ENCODE data around the gene HELZ2. TPM values are rescaled to one million over a fixed set of nuclear protein-coding genes. Genes with fewer than 3 reads are reported as not detected.

The HELZ2 gene
- total and polyA plus RNA-seq, 7 experiments from 2014 or later: 3.8 to 102 (median 24.9) TPM

- Mint-ChIP-seq H3K27ac (no peak overlapping the region), H3K4me1 (peaks cover 0 to 18% (median 6%) of the 10 kb centered on the region in 7 donors), H3K9me3 (peaks cover 0 to 10% (median 1%) of the 10 kb centered on the region in 11 donors), H3K4me3 (no peak overlapping the region), H3K36me3 (peaks cover 0 to 25% (median 9%) of the 10 kb centered on the region in 5 donors), H3K27me3 (no peaks in the 10 kb centered on the region)
- DNase-seq (peak in 1 of 9 donors; percentile 24), ATAC-seq (no peak)
- Histone ChIP-seq H3K27me3 (ENCODE audit: control insufficient read depth in 2 of 2, insufficient read depth in 2 of 2, low read length in 2 of 2) (no peaks in the 10 kb centered on the region), H3K4me3 (ENCODE audit: low read length) (no peak overlapping the region), H3K4me1 (ENCODE audit: control insufficient read depth in 2 of 2, insufficient read depth in 2 of 2, low read length in 2 of 2) (peaks cover 11 to 14% of the 10 kb centered on the region in 2 donors), H3K27ac (ENCODE audit: low read depth, low read length) (no peak overlapping the region), H3K36me3 (ENCODE audit: control insufficient read depth in 2 of 3, insufficient read depth in 3 of 3, low read length in 3 of 3) (peaks cover 0 to 18% (median 8%) of the 10 kb centered on the region in 3 experiments), H3K9me3 (ENCODE audit: control insufficient read depth in 2 of 3, low read length in 3 of 3) (peaks cover 0 to 9% (median 0%) of the 10 kb centered on the region in 3 experiments)
- POLR2A ChIA-PET: interaction anchor here (0.6 kb wide), 1 partner anchor 246 kb away, joined by 5 read pairs; no protein-coding TSS in a partner anchor
- CTCF ChIA-PET: interaction anchor here (0.7 kb wide), 1 partner anchor 531 kb away, joined by 3 read pairs; no protein-coding TSS in a partner anchor
- intact Hi-C loops (cut with micrococcal nuclease): no loop called here
Measured at GRCh38 chr20:63525971-63526370, 48.1 kb downstream of the HELZ2 start.

DNA sequence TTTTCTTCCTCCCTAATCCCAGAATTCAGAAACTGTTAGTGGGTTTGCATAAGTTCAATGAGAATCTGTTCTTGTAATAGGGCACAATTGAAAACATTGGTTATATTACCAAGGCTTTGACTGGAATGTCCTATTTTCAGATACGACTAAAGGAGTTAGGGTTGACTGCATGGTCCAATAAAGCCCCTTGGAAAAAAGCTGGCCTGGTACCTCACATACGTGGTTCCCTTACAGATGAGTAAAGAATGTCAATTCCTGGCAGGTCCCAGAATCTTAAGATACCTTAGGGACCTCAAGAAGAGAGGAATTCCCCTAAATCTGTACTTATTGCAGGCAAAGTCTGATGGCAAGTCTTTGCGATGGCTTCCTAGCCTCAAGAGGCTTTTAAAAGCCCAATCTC, 48.9 kb downstream of the HELZ2 start:
- H3K4me3 Mint-ChIP-seq: peak overlapping the region in 5 of 10 donors; percentile 3 to 64 (median 17)
- Histone ChIP-seq H3K36me3 (ENCODE audit: control insufficient read depth in 2 of 3, insufficient read depth in 3 of 3, low read length in 3 of 3) (peaks cover 0 to 18% (median 8%) of the 10 kb centered on the region in 3 experiments), H3K9me3 (ENCODE audit: control insufficient read depth in 2 of 3, low read length in 3 of 3) (peaks cover 0 to 9% (median 0%) of the 10 kb centered on the region in 3 experiments), H3K27me3 (ENCODE audit: control insufficient read depth in 2 of 2, insufficient read depth in 2 of 2, low read length in 2 of 2) (no peaks in the 10 kb centered on the region), H3K27ac (ENCODE audit: low read depth, low read length) (no peak overlapping the region), H3K4me1 (ENCODE audit: control insufficient read depth in 2 of 2, insufficient read depth in 2 of 2, low read length in 2 of 2) (peaks cover 11 to 14% of the 10 kb centered on the region in 2 donors), H3K4me3 (ENCODE audit: low read length) (no peak overlapping the region)
- H3K9me3 Mint-ChIP-seq: peaks cover 0 to 10% (median 1%) of the 10 kb centered on the region in 11 donors
- H3K4me1 Mint-ChIP-seq: peaks cover 0 to 18% (median 6%) of the 10 kb centered on the region in 7 donors
- H3K36me3 Mint-ChIP-seq: peaks cover 0 to 25% (median 9%) of the 10 kb centered on the region in 5 donors
- no peaks in the 10 kb centered on the region for H3K27me3 Mint-ChIP-seq
- intact Hi-C loops (cut with micrococcal nuclease): no loop called here
- peak in 1 of 9 donors; percentile 21 for DNase-seq
- POLR2A ChIA-PET: interaction anchor here (5.5 kb wide), 1 partner anchor 12 kb away, joined by 89 read pairs; the partner anchor contains the start of gene PTK6
- peak overlapping the region in 3 of 9 donors; percentile 48 to 64 (median 57) for H3K27ac Mint-ChIP-seq
- CTCF ChIA-PET: interaction anchor here (0.7 to 0.8 kb wide), 2 partner anchors 532 to 873 kb away, joined by 3 to 4 read pairs; no protein-coding TSS in a partner anchor
- no peak for ATAC-seq

Other genes with a start within 250 kb of the HELZ2 start
- gene CHRNA4, start 212.9 kb downstream of the HELZ2 start, total RNA-seq: not detected
- gene CHRNA4, start 212.9 kb downstream of the HELZ2 start, polyA plus RNA-seq: not detected
- gene KCNQ2, start 101.6 kb downstream of the HELZ2 start, total RNA-seq: under 1 TPM in 3 of 5 experiments, not detected in 2; 0.27 to 0.72 (median 0.30) TPM
- not detected for gene KCNQ2, start 101.6 kb downstream of the HELZ2 start, polyA plus RNA-seq
- 1 to 10 TPM in 2 of 5 experiments, under 1 TPM in 2, not detected in 1; 0.11 to 1.5 (median 0.92) TPM for gene EEF1A2, start 75.2 kb downstream of the HELZ2 start, total RNA-seq
- gene EEF1A2, start 75.2 kb downstream of the HELZ2 start, polyA plus RNA-seq: under 1 TPM in 1 of 2 donors, not detected in 1; 0.08 TPM
- 100 to 1,000 TPM; 138 to 225 (median 184) TPM for gene PPDPF, start 53.5 kb downstream of the HELZ2 start, total RNA-seq
- gene PPDPF, start 53.5 kb downstream of the HELZ2 start, polyA plus RNA-seq: 10 to 100 TPM; 67.7 to 83.1 TPM
- under 1 TPM in 4 of 5 experiments, not detected in 1; 0.19 to 0.96 (median 0.62) TPM for gene PTK6, start 36.9 kb downstream of the HELZ2 start, total RNA-seq
- under 1 TPM; 0.07 to 0.38 TPM for gene PTK6, start 36.9 kb downstream of the HELZ2 start, polyA plus RNA-seq
- under 1 TPM in 1 of 5 experiments, not detected in 4; 0.24 TPM for gene SRMS, start 26.5 kb downstream of the HELZ2 start, total RNA-seq
- not detected for gene SRMS, start 26.5 kb downstream of the HELZ2 start, polyA plus RNA-seq
- 1 to 10 TPM in 1 of 5 experiments, under 1 TPM in 4; 0.30 to 1.2 (median 0.32) TPM for gene FNDC11, start 20.1 kb downstream of the HELZ2 start, total RNA-seq
- gene FNDC11, start 20.1 kb downstream of the HELZ2 start, polyA plus RNA-seq: under 1 TPM; 0.22 to 0.90 TPM
- 10 to 100 TPM; 17.4 to 30.2 (median 24.6) TPM for gene GMEB2, start 52.9 kb upstream of the HELZ2 start, total RNA-seq
- gene GMEB2, start 52.9 kb upstream of the HELZ2 start, polyA plus RNA-seq: 10 to 100 TPM; 11.0 to 21.9 TPM
- gene STMN3, start 79.2 kb upstream of the HELZ2 start, total RNA-seq: 100 to 1,000 TPM in 2 of 5 experiments, 10 to 100 TPM in 3; 34.2 to 122 (median 70.3) TPM
- gene STMN3, start 79.2 kb upstream of the HELZ2 start, polyA plus RNA-seq: 10 to 100 TPM; 33.5 to 37.0 TPM
- gene RTEL1, start 84.1 kb upstream of the HELZ2 start, total RNA-seq: 10 to 100 TPM; 28.4 to 47.2 (median 32.4) TPM
- 1 to 10 TPM; 1.9 to 8.6 TPM for gene RTEL1, start 84.1 kb upstream of the HELZ2 start, polyA plus RNA-seq
- gene TNFRSF6B, start 122.4 kb upstream of the HELZ2 start, total RNA-seq: under 1 TPM in 1 of 5 experiments, not detected in 4; 0.74 TPM
- under 1 TPM in 1 of 2 donors, not detected in 1; 0.22 TPM for gene TNFRSF6B, start 122.4 kb upstream of the HELZ2 start, polyA plus RNA-seq
- gene ARFRP1, start 133.7 kb upstream of the HELZ2 start, total RNA-seq: 10 to 100 TPM; 55.4 to 92.1 (median 66.2) TPM
- gene ARFRP1, start 133.7 kb upstream of the HELZ2 start, polyA plus RNA-seq: 100 to 1,000 TPM in 1 of 2 donors, 10 to 100 TPM in 1; 89.1 to 108 TPM
- 10 to 100 TPM; 42.9 to 49.9 (median 45.4) TPM for gene ZGPAT, start 133.8 kb upstream of the HELZ2 start, total RNA-seq
- 10 to 100 TPM; 47.5 to 82.1 TPM for gene ZGPAT, start 133.8 kb upstream of the HELZ2 start, polyA plus RNA-seq
- gene LIME1, start 162.4 kb upstream of the HELZ2 start, total RNA-seq: 100 to 1,000 TPM in 3 of 5 experiments, 10 to 100 TPM in 2; 96.8 to 118 (median 103) TPM
- 100 to 1,000 TPM; 205 to 366 TPM for gene LIME1, start 162.4 kb upstream of the HELZ2 start, polyA plus RNA-seq
- 100 to 1,000 TPM in 3 of 5 experiments, 10 to 100 TPM in 2; 88.7 to 136 (median 111) TPM for gene SLC2A4RG, start 165.5 kb upstream of the HELZ2 start, total RNA-seq
- gene SLC2A4RG, start 165.5 kb upstream of the HELZ2 start, polyA plus RNA-seq: 1 to 10 TPM; 3.0 to 4.6 TPM

Measured in naive thymus-derived CD4-positive, alpha-beta T cell (primary cell).